GM13977 (cell line): Measurements from ENCODE around the gene EXOSC1.

Experiments used
- DNase-seq: peaks from one replicate; pipeline ENCODE4 v3.0.0; 2012; ENCODE audit warnings: low spot score
- in situ Hi-C: fragments of 300-500 bp; cut with MboI; formaldehyde crosslinking; loops from one replicate; pipeline ENCODE4 v1.12.0; 2022; ENCODE audit warnings: low sequenced_read_pairs, low pct_unique_long_range_greater_than_20kb, mixed read lengths, inconsistent platforms; ENCODE audit not compliant: unreplicated experiment
- TF ChIP-seq, protein P1 (sequence below): IDR thresholded peaks from 2 replicates; pipeline ENCODE4 v1.5.1; 2012; ENCODE audit warnings: mild to moderate bottlenecking, control low read depth; ENCODE audit not compliant: insufficient read depth; ENCODE audit errors: extremely low read depth, missing control alignments

The EXOSC1 gene

DNA sequence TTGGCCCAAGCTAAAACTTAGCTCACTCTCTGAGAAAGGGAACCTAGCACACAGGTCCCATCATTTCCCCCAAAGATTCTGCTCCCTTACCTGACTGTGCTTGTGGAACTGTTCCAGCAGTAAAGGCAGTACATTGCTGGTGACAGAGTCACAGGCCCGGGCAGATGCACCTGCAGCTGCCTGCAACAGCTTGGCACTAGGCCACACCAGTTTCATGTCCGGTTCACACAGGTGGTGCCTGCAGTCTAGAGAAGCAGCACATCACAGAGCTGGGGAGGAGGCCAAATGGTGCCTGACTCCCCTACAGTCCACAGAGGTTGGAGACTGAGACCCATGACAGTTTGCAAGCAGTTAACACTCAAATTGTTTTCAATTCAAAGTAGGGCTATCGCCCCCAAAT, 22.4 kb upstream of the EXOSC1 start:
- in situ Hi-C loops: no loop called here
- TF ChIP-seq, protein P1, sequence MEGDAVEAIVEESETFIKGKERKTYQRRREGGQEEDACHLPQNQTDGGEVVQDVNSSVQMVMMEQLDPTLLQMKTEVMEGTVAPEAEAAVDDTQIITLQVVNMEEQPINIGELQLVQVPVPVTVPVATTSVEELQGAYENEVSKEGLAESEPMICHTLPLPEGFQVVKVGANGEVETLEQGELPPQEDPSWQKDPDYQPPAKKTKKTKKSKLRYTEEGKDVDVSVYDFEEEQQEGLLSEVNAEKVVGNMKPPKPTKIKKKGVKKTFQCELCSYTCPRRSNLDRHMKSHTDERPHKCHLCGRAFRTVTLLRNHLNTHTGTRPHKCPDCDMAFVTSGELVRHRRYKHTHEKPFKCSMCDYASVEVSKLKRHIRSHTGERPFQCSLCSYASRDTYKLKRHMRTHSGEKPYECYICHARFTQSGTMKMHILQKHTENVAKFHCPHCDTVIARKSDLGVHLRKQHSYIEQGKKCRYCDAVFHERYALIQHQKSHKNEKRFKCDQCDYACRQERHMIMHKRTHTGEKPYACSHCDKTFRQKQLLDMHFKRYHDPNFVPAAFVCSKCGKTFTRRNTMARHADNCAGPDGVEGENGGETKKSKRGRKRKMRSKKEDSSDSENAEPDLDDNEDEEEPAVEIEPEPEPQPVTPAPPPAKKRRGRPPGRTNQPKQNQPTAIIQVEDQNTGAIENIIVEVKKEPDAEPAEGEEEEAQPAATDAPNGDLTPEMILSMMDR: no peak
- DNase-seq: no peak

DNA sequence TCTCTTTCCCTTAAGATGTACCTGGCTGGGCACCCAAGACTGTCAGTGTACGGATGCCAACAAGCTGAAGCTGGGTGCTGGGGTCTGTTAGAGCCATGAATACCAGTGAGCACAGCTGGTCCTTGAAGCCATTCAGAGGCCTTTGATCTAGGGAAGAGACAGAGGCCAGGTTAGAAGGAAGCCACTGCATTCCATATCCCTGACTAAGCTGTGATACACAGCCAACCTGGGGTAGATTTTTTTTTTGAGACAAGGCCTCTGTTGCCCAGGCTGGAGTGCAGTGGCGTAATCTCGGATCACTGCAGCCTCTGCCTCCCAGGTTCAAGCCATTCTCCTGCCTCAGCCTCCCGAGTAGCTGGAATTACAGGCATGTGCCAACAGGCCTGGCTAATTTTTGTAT, 20.9 kb upstream of the EXOSC1 start:
- TF ChIP-seq, protein P1: no peak
- DNase-seq: no peak
- in situ Hi-C loops: no loop called here

DNA sequence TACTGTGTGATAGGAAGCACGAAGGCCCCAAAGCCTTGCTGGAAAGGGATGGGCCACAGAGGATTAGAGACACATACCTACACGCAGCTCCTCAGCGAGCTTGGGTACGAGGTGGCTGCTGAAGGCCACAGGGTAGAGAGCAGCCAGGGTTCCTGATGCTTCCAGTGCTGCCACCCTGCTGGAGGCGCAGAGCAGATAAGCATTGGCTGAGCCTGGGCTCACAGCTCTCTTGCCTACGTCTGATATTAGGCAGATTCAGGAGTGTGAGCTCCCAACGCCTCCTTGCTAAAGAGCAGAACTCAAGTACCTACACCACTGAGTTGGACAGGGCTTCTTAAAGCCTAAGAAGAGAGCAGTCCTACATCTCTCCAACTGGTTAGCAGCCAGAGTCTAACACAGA, 20.2 kb upstream of the EXOSC1 start:
- TF ChIP-seq, protein P1: no peak
- no peak for DNase-seq
- in situ Hi-C loops: no loop called here

DNA sequence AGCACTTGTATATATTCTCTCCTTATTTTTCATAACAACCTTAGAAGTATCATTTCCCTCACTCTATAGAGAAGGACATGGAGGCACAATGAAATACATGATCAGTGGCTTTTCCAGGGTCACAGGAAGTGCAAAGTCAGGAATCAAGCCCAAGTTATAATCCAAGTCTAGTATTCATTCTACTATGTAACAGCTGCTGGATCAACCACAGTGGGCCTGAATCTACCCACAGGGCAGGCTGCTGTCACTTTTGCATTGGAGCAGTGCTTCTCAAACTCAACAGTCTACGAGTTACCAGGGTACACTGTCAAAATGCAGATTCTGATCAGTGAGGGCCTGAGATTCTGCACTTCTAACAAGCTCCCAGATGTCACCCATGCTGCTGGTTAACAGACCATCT, 18.4 kb upstream of the EXOSC1 start:
- in situ Hi-C loops: no loop called here
- DNase-seq: no peak
- TF ChIP-seq, protein P1: no peak

DNA sequence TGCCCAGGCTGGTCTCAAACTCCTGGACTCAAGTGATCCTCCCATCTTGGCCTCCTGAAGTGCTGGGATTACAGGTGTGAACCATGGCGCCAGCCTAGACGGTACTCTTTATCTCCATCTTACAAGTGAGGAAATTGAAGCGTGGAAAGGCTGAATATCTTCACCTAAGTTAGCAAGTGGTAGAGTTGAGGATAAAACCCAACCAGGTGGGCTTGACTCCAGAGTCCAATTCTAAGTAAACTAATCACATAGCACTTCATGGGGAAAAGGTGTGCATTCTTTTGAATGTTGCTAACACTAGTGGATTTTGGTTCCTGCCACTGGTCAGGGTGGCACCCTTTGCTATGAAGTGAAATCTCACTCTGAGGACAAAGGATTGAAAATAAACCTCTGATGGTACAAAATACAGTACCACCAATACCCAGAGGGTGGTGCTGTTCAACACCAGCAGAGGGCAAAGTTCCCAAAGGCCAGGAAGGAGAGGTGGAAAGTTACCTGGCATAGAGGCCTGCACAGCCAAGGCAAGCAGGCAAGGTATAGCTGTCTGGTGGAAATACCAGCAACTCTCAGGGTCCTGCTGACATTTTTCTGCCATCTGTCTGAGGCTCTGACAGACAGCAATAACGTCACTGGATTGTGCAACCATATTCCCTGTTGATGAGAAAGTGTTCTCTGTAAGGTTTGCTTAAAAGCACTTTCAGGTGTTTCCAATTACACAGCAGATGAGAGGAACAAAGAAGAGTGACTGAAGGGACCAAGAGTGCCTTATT, 17.7 kb upstream of the EXOSC1 start:
- peak; percentile 48 for DNase-seq
- in situ Hi-C loops: no loop called here
- TF ChIP-seq, protein P1: peak; percentile 76

DNA sequence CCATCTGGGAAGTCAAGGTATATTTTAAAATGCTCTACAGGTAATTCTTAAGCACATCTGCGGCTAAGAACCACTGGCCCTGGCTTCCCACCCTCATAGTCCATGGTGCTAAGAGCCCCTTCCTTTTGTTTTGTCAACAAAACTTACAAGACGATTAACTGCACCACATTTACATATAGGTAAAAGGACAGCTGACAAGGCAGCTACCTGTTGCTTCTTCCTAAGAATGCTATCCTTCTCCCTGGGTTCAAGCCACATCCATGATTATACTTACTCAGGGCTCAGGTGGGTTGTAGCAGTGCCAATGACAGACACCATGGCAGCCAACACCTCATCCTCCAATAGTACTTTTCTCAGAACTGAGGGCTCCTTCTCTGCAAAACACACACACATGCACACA, 16.5 kb upstream of the EXOSC1 start:
- TF ChIP-seq, protein P1: no peak
- DNase-seq: no peak
- in situ Hi-C loops: no loop called here
